Right lobe of liver (tissue), 4 donors: ENCODE measurements around the gene E2F8.

Experiments used
- POLR2A ChIP-seq: fragments of 450-650 bp; IDR thresholded peaks from one replicate; pipeline ENCODE4 v1.6.1; 2017; ENCODE audit warnings: antibody characterized with exemption, mild to moderate bottlenecking
- TF ChIP-seq, protein P1 (sequence below), 4 donors: fragments of 200-600 bp in 3 of 4; fragments of 450-650 bp in 1 of 4; IDR thresholded peaks; one replicate each; pipeline versions ENCODE4 v1.5.1 to v1.8.0; 2016 to 2022; ENCODE audit warnings: antibody characterized with exemption in 4 of 4, mild to moderate bottlenecking in 2 of 4
- donor health status: DM: no; HTN: no; CAD: no.
- donor health status: DM: no; HTN: no; CAD: no.
- donor health status: DM: no; HTN: yes; CAD: no.

DNA sequence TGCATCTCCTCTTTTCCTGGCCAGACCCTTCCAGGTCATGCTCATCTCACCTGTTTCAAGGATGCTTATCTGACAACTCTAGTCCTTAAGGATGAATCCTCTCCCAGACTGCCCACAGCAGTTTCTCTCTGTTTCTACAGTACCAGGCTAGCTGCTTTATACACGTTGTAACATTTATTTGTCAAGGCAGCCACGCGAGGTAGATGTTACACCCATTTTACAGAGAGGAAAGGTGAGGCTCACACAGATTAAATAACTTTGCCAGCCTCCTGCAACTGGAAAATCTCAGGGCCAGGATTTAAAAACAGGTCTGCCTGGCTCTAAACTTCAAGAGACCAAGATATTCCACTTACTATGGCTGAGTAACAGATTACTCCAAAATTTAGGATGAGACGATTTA is 45.7 kb upstream of the E2F8 start:
- TF ChIP-seq, protein P1, sequence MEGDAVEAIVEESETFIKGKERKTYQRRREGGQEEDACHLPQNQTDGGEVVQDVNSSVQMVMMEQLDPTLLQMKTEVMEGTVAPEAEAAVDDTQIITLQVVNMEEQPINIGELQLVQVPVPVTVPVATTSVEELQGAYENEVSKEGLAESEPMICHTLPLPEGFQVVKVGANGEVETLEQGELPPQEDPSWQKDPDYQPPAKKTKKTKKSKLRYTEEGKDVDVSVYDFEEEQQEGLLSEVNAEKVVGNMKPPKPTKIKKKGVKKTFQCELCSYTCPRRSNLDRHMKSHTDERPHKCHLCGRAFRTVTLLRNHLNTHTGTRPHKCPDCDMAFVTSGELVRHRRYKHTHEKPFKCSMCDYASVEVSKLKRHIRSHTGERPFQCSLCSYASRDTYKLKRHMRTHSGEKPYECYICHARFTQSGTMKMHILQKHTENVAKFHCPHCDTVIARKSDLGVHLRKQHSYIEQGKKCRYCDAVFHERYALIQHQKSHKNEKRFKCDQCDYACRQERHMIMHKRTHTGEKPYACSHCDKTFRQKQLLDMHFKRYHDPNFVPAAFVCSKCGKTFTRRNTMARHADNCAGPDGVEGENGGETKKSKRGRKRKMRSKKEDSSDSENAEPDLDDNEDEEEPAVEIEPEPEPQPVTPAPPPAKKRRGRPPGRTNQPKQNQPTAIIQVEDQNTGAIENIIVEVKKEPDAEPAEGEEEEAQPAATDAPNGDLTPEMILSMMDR (IDR thresholded peaks at IDR 0.05), result no peak
- TF ChIP-seq POLR2A, result no peak
